H1 (cell line): ENCODE results near the gene OXER1. TPM values are rescaled to one million over a fixed set of nuclear protein-coding genes. Genes with fewer than 3 reads are reported as not detected.

Experiments
- POLR2A ChIP-seq, 2 experiments: IDR thresholded peaks; 1 replicate in 1 of 2; 2 replicates in 1 of 2; pipeline ENCODE4 v1.6.1; 2011; ENCODE audit warnings: low read depth in 2 of 2, low read length in 2 of 2, mild to moderate bottlenecking in 2 of 2; ENCODE audit errors: control extremely low read depth in 1 of 2
- RNF2 ChIP-seq: fragments of 200-900, 300-1000 bp; sonication (generic); IDR thresholded peaks from 2 replicates; pipeline ENCODE4 v1.7.1; 2016; ENCODE audit warnings: borderline replicate concordance, low read depth, mild to moderate bottlenecking, antibody characterized with exemption, low read length; ENCODE audit not compliant: poor library complexity, severe bottlenecking; ENCODE audit errors: missing control alignments
- polyA plus RNA-seq, 7 experiments: library from polyadenylated mRNA; depleted of rRNA in 3 of 7; stranded (reverse) in 5 of 7; unstranded in 2 of 7; fragments of >200 nt in 5 of 7; fragments of 200-250 nt in 2 of 7; gene quantifications; 1 replicate in 5 of 7; 2 replicates in 1 of 7; 4 replicates in 1 of 7; pipeline versions ENCODE4 v1.2.1 to v1.2.3, GENCODE V29; 2011 to 2013; ENCODE audit warnings: missing spikeins in 2 of 7, mixed read lengths in 2 of 7
- total RNA-seq: library from RNA; stranded (reverse); fragmentation: NEBNext Ultra II Directional; extraction: Animal tissue kit (Norgen Biotek cat#: 25700); gene quantifications from 2 replicates; pipeline ENCODE4 v1.2.1, GENCODE V29; 2021

OXER1 gene
- total and polyA plus RNA-seq, 2 of the 8 experiments (the other 6 are each of a cell fraction or from before 2014, with no cell fraction given) = 1.2 to 2.9 TPM

- TF ChIP-seq RNF2 = no peak
- TF ChIP-seq POLR2A (IDR thresholded peaks at IDR 0.05; ENCODE audit: control extremely low read depth in 1 of 2, low read depth in 2 of 2, low read length in 2 of 2) = no peak
Measured at GRCh38 chr2:42786561-42787345, 22.8 kb upstream of the OXER1 start (continued).
